Tibial nerve (tissue), 4 donors: ENCODE data around the gene IL3. TPM values are rescaled to one million over a fixed set of nuclear protein-coding genes. Genes with fewer than 3 reads are reported as not detected.

Source experiments
- DNase-seq, 2 donors: peaks; one replicate each; pipeline ENCODE4 v3.0.0-alpha.2; 2019; ENCODE audit warnings: low spot score in 2 of 2
- H3K27ac ChIP-seq, 4 donors: fragments of 200-600 bp; sonication (generic) in 3 of 4; one replicate each; pipeline ENCODE4 v1.5.1; 2017 to 2019; ENCODE audit warnings: mild to moderate bottlenecking in 1 of 4
- H3K27me3 ChIP-seq, 2 donors: fragments of 200-600 bp; sonication (generic) in 1 of 2; one replicate each; pipeline versions ENCODE4 v1.5.1 to v1.6.0; 2017 to 2019
- H3K36me3 ChIP-seq, 3 donors: fragments of 200-600 bp; sonication (generic); one replicate each; pipeline ENCODE4 v1.5.1; 2018 to 2019
- H3K4me1 ChIP-seq, 4 donors: fragments of 200-600 bp; sonication (generic) in 3 of 4; one replicate each; pipeline ENCODE4 v1.5.1; 2017 to 2019
- H3K4me3 ChIP-seq, 4 donors: fragments of 200-600 bp; sonication (generic) in 3 of 4; one replicate each; pipeline ENCODE4 v1.5.1; 2017 to 2019; ENCODE audit warnings: mild to moderate bottlenecking in 1 of 4, moderate library complexity in 1 of 4
- H3K9me3 ChIP-seq, 4 donors: fragments of 200-600 bp; sonication (generic) in 3 of 4; one replicate each; pipeline ENCODE4 v1.5.1; 2017 to 2019
- EP300 ChIP-seq, 2 donors: sonication (generic); formaldehyde crosslinking; IDR thresholded peaks; one replicate each; pipeline ENCODE4 v1.6.1; 2017; ENCODE audit warnings: antibody characterized with exemption in 2 of 2, mild to moderate bottlenecking in 1 of 2
- POLR2A ChIP-seq, 2 donors: fragments of 450-650 bp; IDR thresholded peaks; one replicate each; pipeline ENCODE4 v1.6.1; 2017; ENCODE audit warnings: antibody characterized with exemption in 2 of 2, mild to moderate bottlenecking in 2 of 2, moderate library complexity in 2 of 2
- WGBS, 2 donors: methylation state at CpG; one replicate each; pipeline ENCODE4 v1.1.5; 2018; 5-methylcytosine and 5-hydroxymethylcytosine counted together
- total RNA-seq, 4 donors: library from RNA; depleted of rRNA; stranded (reverse); fragments of >200 nt; gene quantifications; one replicate each; pipeline ENCODE4 v1.1.0, GENCODE V29; 2016
- TF ChIP-seq, protein P1 (sequence below), 5 experiments: fragments of 200-600 bp in 3 of 5; fragments of 450-650 bp in 2 of 5; sonication (generic) in 3 of 5; IDR thresholded peaks; one replicate each; pipeline ENCODE4 v1.5.1; 2016 to 2019; ENCODE audit warnings: antibody characterized with exemption in 5 of 5, mild to moderate bottlenecking in 3 of 5, moderate library complexity in 2 of 5

The IL3 gene
- total RNA-seq, 4 donors from 2014 or later: not detected

DNA sequence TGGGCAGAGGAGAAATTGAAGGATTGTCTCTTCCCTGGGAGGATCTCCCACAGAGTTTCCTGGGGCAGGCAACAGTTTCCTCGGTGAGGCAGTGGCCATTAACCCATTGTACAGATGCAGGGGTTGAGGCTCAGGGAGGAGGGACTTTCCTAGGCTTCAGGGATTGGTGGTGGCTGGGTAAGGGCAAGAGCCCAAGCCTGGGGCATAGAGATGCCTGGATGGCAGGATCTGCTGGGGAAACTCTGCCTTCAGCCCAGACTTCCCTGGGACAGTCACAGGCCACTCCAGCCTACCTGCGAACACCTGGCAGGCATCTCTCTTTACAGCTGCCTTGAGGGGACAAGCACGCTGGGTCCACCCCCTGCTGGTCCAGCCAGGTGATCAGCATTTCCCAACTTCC lies 9.5 kb downstream of the IL3 start:
- Histone ChIP-seq H3K9me3 (no peaks in the 10 kb centered on the region), H3K36me3 (no peaks in the 10 kb centered on the region), H3K27ac (no peak overlapping the region), H3K4me3 (no peak overlapping the region), H3K4me1 (no peaks in the 10 kb centered on the region), H3K27me3 (no peaks in the 10 kb centered on the region)
- WGBS, 2 donors: 95% methylated on average over 2 of the region's 3 CpGs
- TF ChIP-seq, protein P1, sequence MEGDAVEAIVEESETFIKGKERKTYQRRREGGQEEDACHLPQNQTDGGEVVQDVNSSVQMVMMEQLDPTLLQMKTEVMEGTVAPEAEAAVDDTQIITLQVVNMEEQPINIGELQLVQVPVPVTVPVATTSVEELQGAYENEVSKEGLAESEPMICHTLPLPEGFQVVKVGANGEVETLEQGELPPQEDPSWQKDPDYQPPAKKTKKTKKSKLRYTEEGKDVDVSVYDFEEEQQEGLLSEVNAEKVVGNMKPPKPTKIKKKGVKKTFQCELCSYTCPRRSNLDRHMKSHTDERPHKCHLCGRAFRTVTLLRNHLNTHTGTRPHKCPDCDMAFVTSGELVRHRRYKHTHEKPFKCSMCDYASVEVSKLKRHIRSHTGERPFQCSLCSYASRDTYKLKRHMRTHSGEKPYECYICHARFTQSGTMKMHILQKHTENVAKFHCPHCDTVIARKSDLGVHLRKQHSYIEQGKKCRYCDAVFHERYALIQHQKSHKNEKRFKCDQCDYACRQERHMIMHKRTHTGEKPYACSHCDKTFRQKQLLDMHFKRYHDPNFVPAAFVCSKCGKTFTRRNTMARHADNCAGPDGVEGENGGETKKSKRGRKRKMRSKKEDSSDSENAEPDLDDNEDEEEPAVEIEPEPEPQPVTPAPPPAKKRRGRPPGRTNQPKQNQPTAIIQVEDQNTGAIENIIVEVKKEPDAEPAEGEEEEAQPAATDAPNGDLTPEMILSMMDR (IDR thresholded peaks at IDR 0.05): no peak
- TF ChIP-seq EP300 (IDR thresholded peaks at IDR 0.05) (no peak), POLR2A (IDR thresholded peaks at IDR 0.05) (no peak)
- no peak for DNase-seq

DNA sequence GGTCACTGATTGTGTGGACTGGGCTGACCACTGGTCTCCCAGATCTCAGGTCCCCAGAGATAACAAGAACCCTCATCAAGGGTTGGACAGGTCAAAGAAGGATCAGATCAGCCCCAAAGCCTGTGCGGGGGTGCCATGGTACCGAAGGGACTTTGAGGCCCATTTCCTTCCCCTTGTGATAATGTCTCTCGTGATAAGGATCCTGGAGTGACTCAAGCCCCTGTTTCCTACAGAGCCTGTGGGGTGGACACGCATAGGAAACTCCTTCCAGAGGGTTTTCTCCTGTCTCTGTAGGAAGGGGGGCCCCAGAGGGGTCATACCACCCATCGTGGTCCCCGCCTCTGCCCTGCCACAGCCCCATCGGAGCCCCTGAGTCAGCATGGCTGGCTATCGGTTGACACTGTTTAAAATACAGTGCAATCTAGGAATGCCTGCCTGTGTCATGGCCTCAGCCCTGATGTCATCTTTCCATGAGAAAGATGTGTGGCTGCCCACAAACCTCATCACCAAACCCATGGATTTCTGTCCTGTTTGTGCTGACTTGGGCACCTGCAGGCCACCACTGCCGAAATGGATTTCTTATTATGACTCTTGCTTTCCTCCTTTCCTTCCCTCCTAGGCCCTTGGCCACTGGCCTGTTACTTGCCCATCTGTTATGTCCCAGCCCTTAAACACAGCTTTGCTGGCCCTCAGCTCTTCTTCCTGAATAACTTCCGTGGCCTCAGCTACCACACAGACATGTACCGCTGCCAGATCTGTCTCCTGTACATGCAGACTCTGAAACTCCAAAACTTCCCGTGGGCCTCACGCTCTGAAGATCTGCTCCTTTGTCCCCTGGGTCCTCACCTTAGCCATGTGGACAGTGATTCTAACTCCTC lies 10.2 kb downstream of the IL3 start:
- no peak overlapping the region for H3K4me3 ChIP-seq
- no peak overlapping the region for H3K27ac ChIP-seq
- no peaks in the 10 kb centered on the region for H3K27me3 ChIP-seq
- TF ChIP-seq POLR2A (IDR thresholded peaks at IDR 0.05): no peak
- TF ChIP-seq EP300 (IDR thresholded peaks at IDR 0.05): no peak
- TF ChIP-seq, protein P1 (IDR thresholded peaks at IDR 0.05): no peak
- H3K9me3 ChIP-seq: no peaks in the 10 kb centered on the region
- 62 to 65% methylated on average over 12 to 13 of the region's 13 CpGs for WGBS, 2 donors
- no peak for DNase-seq
- no peaks in the 10 kb centered on the region for H3K36me3 ChIP-seq
- no peaks in the 10 kb centered on the region for H3K4me1 ChIP-seq

DNA sequence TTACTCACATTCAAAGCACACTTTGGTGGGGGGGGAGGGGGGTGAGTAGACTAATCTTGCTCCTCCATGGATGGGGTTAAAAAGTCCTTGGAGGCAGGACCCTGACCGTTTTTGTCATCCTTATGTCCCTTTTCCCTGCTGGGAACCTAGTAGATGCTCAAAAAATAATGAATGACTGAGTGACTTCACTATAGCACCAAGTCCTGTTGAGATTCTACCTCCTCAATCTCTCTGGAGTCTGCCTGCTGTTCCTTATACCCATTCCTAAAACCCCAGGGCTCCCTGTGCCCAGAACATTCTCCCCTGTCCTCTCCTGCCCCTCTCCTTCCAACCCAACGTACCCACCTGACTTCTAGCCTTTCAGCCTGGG lies 10.9 kb downstream of the IL3 start:
- WGBS, 2 donors: 70 to 77% methylated on average over 2 of the region's 2 CpGs
- TF ChIP-seq POLR2A (IDR thresholded peaks at IDR 0.05) (no peak), EP300 (IDR thresholded peaks at IDR 0.05) (no peak)
- TF ChIP-seq, protein P1 (IDR thresholded peaks at IDR 0.05): no peak

DNA sequence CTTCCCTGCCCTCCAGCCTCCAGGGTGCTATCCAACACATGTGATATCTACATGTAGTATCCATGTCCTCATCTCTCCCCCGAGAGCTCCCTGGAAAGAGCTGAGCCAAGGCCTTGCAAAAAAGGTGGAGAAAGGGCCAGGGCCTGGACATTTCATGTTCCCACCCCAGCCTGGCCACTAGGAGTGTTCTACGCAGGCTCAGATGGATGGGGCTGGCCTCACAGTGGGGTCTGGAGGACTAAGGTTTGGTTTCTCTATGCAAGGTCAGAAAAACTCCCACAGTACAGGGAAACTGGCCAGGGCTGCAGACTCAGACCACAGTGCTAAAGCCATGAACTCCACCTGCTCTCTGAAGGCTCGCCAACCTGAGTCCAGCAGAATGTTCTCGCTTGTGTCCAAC lies 11.6 kb downstream of the IL3 start:
- Histone ChIP-seq H3K4me1 (no peaks in the 10 kb centered on the region), H3K4me3 (no peak overlapping the region), H3K36me3 (no peaks in the 10 kb centered on the region), H3K27ac (no peak overlapping the region), H3K27me3 (no peaks in the 10 kb centered on the region), H3K9me3 (no peaks in the 10 kb centered on the region)
- TF ChIP-seq, protein P1 (IDR thresholded peaks at IDR 0.05): no peak
- no peak for TF ChIP-seq POLR2A (IDR thresholded peaks at IDR 0.05)
- TF ChIP-seq EP300 (IDR thresholded peaks at IDR 0.05): no peak
- 88 to 94% methylated on average over 4 of the region's 4 CpGs for WGBS, 2 donors
- no peak for DNase-seq

More for the DNA sequence above, 10.9 kb downstream of the IL3 start:
- DNase-seq: no peak
- Histone ChIP-seq H3K9me3 (no peaks in the 10 kb centered on the region), H3K27me3 (no peaks in the 10 kb centered on the region), H3K36me3 (no peaks in the 10 kb centered on the region), H3K4me3 (no peak overlapping the region), H3K4me1 (no peaks in the 10 kb centered on the region), H3K27ac (no peak overlapping the region)

DNA sequence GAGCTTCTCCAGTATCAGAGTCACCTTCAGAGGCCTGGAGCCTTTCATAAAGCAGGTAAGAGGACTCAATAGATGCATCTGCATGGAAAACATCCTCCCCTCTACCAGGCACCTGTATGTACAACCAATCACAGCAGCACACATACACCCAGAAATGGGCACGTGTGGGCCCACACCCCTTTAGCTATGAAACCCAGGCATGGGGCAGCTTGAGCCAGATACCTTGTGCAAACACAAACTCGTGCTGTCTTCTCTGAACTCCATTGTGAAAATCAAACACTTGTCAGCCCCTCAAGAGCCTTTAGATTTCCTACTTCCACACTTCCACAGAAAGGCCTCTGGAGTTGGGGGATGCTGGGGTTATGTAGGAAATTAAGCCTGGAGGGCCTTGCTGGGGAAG lies 12.1 kb downstream of the IL3 start:
- Histone ChIP-seq H3K4me1 (no peaks in the 10 kb centered on the region), H3K27ac (no peak overlapping the region), H3K27me3 (no peaks in the 10 kb centered on the region), H3K9me3 (no peaks in the 10 kb centered on the region), H3K36me3 (no peaks in the 10 kb centered on the region), H3K4me3 (no peak overlapping the region)
- WGBS, 2 donors: 67 to 70% methylated on average over 2 of the region's 2 CpGs
- TF ChIP-seq POLR2A (IDR thresholded peaks at IDR 0.05) (no peak), EP300 (IDR thresholded peaks at IDR 0.05) (no peak)
- TF ChIP-seq, protein P1 (IDR thresholded peaks at IDR 0.05): no peak
- DNase-seq: no peak
